HL-60/S4 (cell line): ENCODE data around the gene ADGRG4.
"Not testable (repeated sequence)": the region's sequence is repeated elsewhere in the genome, so short reads cannot be mapped to it uniquely, and the experiment has no call there.

ENCODE experiments used
- in situ Hi-C: fragments of 300-500 bp; cut with MboI; formaldehyde crosslinking; loops from 2 replicates; pipeline ENCODE4 v1.14.3; 2022; ENCODE audit warnings: low sequenced_read_pairs

Gene ADGRG4

DNA sequence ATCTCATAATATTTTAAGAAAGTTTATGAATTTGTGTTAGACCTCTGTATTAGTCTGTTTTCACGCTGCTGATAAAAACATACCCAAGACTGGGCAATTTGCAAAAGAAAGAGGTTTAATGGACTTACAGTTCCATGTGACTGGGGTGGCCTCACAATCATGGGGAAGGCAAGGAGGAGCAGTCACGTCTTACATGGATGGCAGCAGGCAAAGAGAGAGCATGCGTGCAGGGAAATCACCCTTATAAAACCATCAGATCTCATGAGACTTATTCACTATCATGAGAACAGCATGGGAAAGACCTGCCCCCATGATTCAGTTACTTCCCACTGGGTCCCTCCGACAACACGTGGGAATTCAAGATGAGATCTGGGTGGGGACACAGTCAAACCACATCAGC lies 14.4 kb upstream of the ADGRG4 start:
- in situ Hi-C loops: not testable (repeated sequence)

- in situ Hi-C loops: no loop called here
These were observed 8.9 kb upstream of the ADGRG4 start for GRCh38 chrX:136291824-136292223.

DNA sequence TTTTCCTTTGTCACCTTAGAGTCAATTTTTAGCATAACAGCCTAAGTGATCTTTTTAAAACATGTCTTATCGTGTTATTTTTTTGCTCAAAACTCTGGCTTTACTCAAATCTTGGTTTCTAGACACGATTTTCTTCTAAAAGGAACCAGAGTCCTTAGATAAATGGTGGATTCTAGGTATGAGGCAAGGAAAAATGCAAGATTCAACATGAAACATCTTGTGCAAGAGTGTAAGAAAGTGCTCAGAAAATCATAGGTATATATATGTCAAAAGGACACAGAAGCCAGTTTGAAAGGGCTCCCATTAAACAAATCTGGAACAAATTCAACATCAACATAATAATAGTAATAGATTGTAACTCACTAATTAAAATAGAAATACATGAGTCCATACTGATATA lies 8.1 kb upstream of the ADGRG4 start:
- in situ Hi-C loops: no loop called here

GRCh38 chrX:136295380-136295779 lies 5.4 kb upstream of the ADGRG4 start:
- in situ Hi-C loops: no loop called here

- in situ Hi-C loops: no loop called here
These were observed 2.3 kb downstream of the ADGRG4 start for GRCh38 chrX:136303041-136303440.

- in situ Hi-C loops: no loop called here
These were observed 3.7 kb downstream of the ADGRG4 start for GRCh38 chrX:136304493-136304892.

GRCh38 chrX:136306182-136306581 lies 5.4 kb downstream of the ADGRG4 start:
- in situ Hi-C loops: no loop called here

GRCh38 chrX:136307471-136307870 lies 6.7 kb downstream of the ADGRG4 start:
- in situ Hi-C loops: no loop called here

DNA sequence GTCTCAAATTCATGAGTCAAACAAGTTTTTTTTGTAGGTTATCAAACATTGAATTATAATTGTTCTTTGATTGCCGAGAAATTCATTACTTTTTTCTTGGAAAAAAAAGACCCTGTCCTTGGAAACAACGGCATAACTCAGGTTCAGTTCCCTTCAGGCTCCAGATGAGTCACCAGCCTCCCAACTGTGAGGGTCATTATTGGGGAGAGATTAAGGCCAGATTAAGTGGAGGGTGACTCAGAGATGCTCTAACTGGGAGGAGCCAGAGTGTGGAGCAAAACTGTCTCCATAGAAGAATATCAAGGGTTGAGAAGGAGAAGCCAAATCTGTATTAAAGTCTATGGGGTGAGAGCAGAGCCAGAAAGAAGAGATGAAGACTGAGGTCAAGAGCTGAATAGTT lies 9.6 kb downstream of the ADGRG4 start:
- in situ Hi-C loops: no loop called here

DNA sequence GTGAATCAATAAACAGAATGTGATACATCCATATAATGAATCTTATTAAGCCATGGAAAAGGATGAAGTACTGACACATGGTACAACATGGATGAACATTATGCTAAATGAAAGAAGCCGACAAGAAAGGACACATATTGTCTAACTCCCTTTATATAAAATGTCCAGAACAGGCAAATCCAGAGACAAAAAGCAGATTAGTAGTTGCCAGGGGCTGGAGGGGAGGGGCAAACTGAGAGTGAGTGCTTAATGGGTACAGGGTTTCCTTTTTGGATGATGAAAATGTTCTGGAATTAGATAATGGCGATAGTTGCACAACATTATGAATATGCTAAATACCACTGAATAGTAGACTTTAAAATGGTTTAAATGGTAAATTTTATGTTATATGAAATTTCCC lies 17.4 kb downstream of the ADGRG4 start:
- in situ Hi-C loops: no loop called here

GRCh38 chrX:136318895-136319597 lies 18.3 kb downstream of the ADGRG4 start:
- in situ Hi-C loops: no loop called here

DNA sequence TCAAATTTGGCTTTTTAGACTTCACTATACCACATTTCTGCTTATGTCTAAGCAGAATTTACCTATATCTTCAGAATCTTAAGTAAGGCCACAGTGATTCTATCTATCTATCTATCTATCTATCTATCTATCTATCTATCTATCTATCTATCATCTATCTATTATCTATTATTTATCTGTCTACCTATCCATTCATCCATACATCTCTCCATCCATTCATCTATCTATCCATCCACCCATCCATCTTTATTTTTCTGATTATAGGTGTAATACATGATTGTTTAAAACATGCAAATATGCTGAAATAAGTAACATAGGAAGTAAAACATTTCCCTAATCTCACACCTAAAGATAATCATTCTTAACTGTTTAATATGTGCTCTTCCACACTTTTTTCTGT lies 18.8 kb downstream of the ADGRG4 start:
- in situ Hi-C loops: no loop called here

- in situ Hi-C loops: no loop called here
These were observed 20.8 kb downstream of the ADGRG4 start for GRCh38 chrX:136321532-136321931.

- in situ Hi-C loops: no loop called here
These were observed 21.3 kb downstream of the ADGRG4 start for GRCh38 chrX:136322064-136322463.

- in situ Hi-C loops: no loop called here
These were observed 24.6 kb downstream of the ADGRG4 start for GRCh38 chrX:136325377-136325776.

DNA sequence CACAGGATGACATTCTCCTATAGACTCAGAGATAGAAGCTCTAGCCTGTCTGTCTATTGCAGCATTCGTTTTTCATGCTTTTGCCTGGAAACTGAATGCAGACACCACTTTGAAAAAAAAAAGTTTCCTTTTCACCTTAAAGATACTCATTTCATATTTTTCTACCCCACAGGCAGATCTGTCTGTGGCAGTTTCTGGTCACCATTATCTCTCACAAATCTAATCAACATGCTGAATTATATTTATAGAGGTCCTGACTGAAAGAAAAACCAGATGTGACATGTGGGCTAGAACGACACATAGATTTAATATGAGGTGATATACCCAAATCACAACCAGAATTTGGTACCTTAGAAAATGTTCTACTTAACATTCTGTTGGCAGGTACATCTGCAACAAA lies 28.2 kb downstream of the ADGRG4 start:
- in situ Hi-C loops: no loop called here

DNA sequence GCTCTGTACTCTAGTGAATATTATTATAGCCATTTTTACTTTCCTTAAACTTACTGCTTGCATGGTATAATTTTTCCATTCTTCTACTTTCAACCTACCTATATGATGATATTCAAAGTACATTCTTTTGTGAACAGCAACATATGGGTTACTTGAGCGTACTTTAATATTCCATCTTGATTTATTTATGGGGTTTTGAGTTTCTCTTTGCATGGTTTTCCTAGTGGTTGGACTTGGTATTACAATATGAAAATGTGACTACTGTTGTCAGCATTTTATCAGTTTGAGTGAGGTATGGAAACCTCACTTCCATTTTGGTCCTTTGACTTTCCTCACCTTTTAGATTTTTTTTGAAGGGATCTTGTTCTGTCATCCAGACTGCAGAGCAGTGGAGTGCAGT lies 35.9 kb downstream of the ADGRG4 start:
- in situ Hi-C loops: no loop called here

- in situ Hi-C loops: no loop called here
These were observed 38.9 kb downstream of the ADGRG4 start for GRCh38 chrX:136339702-136340101.

DNA sequence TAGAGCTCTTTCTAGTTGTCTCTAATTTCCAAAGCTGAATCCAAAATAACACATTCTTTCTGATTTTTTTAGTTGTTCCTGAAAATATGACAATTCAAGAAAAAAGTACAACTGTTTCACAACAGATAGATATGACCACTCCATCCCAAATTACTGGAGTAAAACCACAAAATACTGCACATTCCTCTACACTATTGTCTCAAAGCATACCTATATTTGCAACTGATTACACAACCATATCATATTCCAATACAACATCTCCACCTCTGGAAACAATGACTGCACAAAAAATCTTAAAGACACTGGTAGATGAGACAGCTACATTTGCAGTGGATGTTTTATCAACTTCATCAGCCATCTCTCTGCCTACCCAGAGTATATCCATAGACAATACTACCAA lies 43.6 kb downstream of the ADGRG4 start:
- in situ Hi-C loops: no loop called here

GRCh38 chrX:136346506-136346905 lies 45.7 kb downstream of the ADGRG4 start:
- in situ Hi-C loops: no loop called here

GRCh38 chrX:136347706-136348105 lies 46.9 kb downstream of the ADGRG4 start:
- in situ Hi-C loops: no loop called here

DNA sequence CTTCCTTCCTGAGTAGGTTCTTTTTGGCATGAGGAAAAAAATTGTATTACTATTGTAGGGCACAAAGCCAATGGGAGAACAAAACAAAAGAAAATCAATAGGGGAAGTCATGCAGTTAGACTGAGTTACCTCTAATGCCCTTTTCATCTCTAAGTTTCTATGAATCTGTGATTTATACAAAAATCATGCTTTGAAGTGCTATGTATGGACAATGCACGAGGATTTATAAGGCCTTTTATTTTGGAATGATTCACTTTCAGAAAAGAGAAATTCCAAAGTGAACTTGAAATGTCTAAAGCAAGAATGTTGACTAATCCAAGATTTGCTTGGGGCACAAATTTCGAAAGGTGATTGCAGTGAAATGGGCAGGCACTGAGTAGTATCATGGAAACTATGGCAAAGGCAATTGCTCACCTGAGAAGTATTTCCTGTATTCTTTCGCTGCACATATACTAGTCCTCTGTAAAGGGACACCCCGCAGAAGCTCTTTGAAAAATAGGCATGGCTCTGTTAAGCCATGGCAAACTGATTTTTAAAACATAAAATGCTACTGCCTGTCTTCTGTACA lies 52.8 kb downstream of the ADGRG4 start:
- in situ Hi-C loops: no loop called here

DNA sequence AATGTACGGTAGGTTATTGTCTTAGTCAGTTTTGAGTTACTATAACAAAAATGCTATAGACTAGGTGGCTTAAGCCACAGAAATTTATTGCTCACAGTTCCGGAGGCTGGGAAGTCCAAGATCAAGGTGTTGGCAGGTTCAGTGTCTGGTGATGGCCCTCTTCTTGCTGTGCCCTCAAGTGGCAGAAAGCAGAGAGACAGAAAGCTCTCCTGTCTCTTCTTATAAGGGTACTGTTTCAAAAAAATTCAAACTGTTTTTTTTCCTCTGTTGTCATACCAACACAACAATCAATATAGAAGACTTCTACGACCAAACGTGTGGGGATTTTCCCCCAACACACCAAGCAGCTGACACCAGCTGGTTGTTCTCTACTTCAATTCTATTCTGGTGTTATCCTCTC lies 53.4 kb downstream of the ADGRG4 start:
- in situ Hi-C loops: no loop called here
